22Rv1 (cell line): ENCODE results near the gene CELF4.

ENCODE experiments used
- CTCF ChIP-seq: fragments of 450-650 bp; IDR thresholded peaks from 2 replicates; pipeline ENCODE4 v1.5.1; 2017; ENCODE audit warnings: mild to moderate bottlenecking
- ZFX ChIP-seq: fragments of 450-650 bp; IDR thresholded peaks from 2 replicates; pipeline ENCODE4 v1.6.1; 2017; ENCODE audit warnings: antibody characterized with exemption, borderline replicate concordance

DNA sequence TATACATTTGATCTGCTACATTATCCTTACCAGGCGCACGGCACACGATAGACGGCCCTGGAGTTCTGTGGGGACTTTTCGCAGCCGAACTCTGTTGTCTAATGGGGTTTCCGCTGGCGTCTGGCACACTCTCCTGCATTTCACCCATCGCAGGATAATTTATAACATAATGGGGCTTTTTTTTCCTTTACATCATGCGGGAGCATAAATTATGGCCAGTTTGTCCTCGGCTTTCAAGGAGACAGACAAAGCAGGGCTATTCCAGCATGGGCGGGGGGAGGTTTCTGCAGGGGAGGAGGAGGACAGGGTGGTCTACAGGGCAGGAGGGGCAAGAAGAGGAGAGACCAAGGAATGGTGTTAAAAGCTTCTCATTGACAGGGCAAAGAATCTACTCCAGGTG lies 279.8 kb downstream of the CELF4 start:
- TF ChIP-seq CTCF (no peak), ZFX (no peak)
